ENCODE results near the gene YOD1.

The YOD1 gene

GRCh38 chr1:207007352-207008033, 43.5 kb downstream of the YOD1 start:
- H3K27me3 ChIP-seq: peaks cover 38% of the 10 kb centered on the region
- H3K4me1 ChIP-seq: no peaks in the 10 kb centered on the region
- no peak for TF ChIP-seq CTCF (IDR thresholded peaks at IDR 0.05; ENCODE audit: low read depth, low read length)
- H3K4me3 ChIP-seq (ENCODE audit: low read depth, low read length): no peak overlapping the region
- no peak for DNase-seq
- no peaks in the 10 kb centered on the region for H3K9me3 ChIP-seq
- no peaks in the 10 kb centered on the region for H3K36me3 ChIP-seq

GRCh38 chr1:207006914-207007313, 44.1 kb downstream of the YOD1 start:
- Histone ChIP-seq H3K9me3 (no peaks in the 10 kb centered on the region), H3K27me3 (peaks cover 35% of the 10 kb centered on the region), H3K4me3 (ENCODE audit: low read depth, low read length) (no peak overlapping the region), H3K4me1 (no peaks in the 10 kb centered on the region), H3K36me3 (no peaks in the 10 kb centered on the region)
- no peak for DNase-seq
- TF ChIP-seq CTCF (IDR thresholded peaks at IDR 0.05; ENCODE audit: low read depth, low read length): no peak

- peaks cover 34% of the 10 kb centered on the region for H3K27me3 ChIP-seq
- H3K4me1 ChIP-seq: no peaks in the 10 kb centered on the region
- TF ChIP-seq CTCF (IDR thresholded peaks at IDR 0.05; ENCODE audit: low read depth, low read length): no peak
- H3K36me3 ChIP-seq: no peaks in the 10 kb centered on the region
- H3K9me3 ChIP-seq: no peaks in the 10 kb centered on the region
- no peak overlapping the region for H3K4me3 ChIP-seq (ENCODE audit: low read depth, low read length)
- no peak for DNase-seq
Measured at GRCh38 chr1:207006083-207006482, 44.9 kb downstream of the YOD1 start.

GRCh38 chr1:207004931-207005830, 45.8 kb downstream of the YOD1 start:
- DNase-seq: peak; percentile 70
- Histone ChIP-seq H3K27me3 (peaks cover 28% of the 10 kb centered on the region), H3K36me3 (no peaks in the 10 kb centered on the region), H3K9me3 (no peaks in the 10 kb centered on the region), H3K4me3 (ENCODE audit: low read depth, low read length) (no peak overlapping the region), H3K4me1 (no peaks in the 10 kb centered on the region)
- peak; percentile 92 for TF ChIP-seq CTCF (IDR thresholded peaks at IDR 0.05; ENCODE audit: low read depth, low read length)

- Histone ChIP-seq H3K4me3 (ENCODE audit: low read depth, low read length) (no peak overlapping the region), H3K27me3 (peaks cover 27% of the 10 kb centered on the region), H3K4me1 (no peaks in the 10 kb centered on the region), H3K9me3 (no peaks in the 10 kb centered on the region), H3K36me3 (no peaks in the 10 kb centered on the region)
- no peak for TF ChIP-seq CTCF (IDR thresholded peaks at IDR 0.05; ENCODE audit: low read depth, low read length)
- no peak for DNase-seq
Measured at GRCh38 chr1:207003210-207003609, 47.8 kb downstream of the YOD1 start.

- no peak for DNase-seq
- no peaks in the 10 kb centered on the region for H3K36me3 ChIP-seq
- peaks cover 30% of the 10 kb centered on the region for H3K27me3 ChIP-seq
- no peaks in the 10 kb centered on the region for H3K9me3 ChIP-seq
- no peak overlapping the region for H3K4me3 ChIP-seq (ENCODE audit: low read depth, low read length)
- TF ChIP-seq CTCF (IDR thresholded peaks at IDR 0.05; ENCODE audit: low read depth, low read length): no peak
- no peaks in the 10 kb centered on the region for H3K4me1 ChIP-seq
Measured at GRCh38 chr1:207002724-207003146, 48.3 kb downstream of the YOD1 start.
